HG03565 (cell line): Measurements from ENCODE around the gene UBXN1.

ENCODE experiments used
- ATAC-seq: cut with Tn5 transposase; IDR thresholded peaks from one replicate; pipeline ENCODE4 v1.9.1; 2021; ENCODE audit warnings: mild to moderate bottlenecking, moderate library complexity; ENCODE audit not compliant: unreplicated experiment

Gene UBXN1

DNA sequence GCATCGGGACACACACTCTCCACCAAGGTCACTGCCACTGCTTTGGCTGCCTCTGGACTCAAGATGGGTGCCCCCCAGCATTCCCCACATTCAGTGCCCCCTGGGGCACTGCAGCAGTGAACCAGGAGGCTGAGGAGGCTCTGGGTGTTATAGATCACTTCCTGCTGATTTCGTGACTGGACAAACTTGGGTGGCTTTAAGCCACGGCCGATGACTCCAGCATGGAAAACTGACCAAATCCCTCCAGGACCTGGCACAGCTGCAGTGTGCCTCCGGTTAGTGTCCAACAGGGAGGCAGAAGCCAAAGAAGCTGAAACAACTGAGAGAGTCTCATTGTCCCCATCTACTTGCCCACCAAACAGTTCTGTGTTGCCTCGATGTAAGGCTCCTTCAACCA, 31.3 kb downstream of the UBXN1 start:
- no peak for ATAC-seq

- ATAC-seq, result no peak
Observed at GRCh38 chr11:62646825-62647608, 31.9 kb downstream of the UBXN1 start.

- ATAC-seq, result peak; percentile 91
Observed at GRCh38 chr11:62645946-62646824, 32.7 kb downstream of the UBXN1 start, which contains the start of gene GANAB. TSS of gene GANAB (minus strand) at chr11:62646613. CDS start at chr11:62646599, 14 bp downstream.

- no peak for ATAC-seq
Observed at GRCh38 chr11:62645671-62645945, 33.3 kb downstream of the UBXN1 start.

- ATAC-seq, result no peak
Observed at GRCh38 chr11:62644220-62644619, 34.7 kb downstream of the UBXN1 start.

DNA sequence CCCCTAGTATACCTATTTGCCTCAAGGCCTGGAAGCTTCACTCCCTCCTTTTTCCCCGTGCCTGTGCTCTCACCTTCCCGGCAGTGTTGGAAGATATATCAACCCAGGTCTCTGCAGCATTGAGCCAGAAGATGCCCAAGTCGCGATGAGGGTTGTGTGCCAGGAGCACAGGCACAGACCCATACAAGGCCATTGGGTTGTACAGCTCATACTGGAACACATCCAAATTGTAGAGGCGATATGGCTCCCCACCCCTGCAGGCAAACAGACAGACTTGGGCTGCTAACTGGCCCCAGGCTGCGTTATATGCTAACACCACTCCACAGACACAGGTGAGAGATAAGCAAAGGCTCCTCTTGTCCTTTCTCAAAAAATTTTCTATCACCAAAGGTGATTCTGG, 46.4 kb downstream of the UBXN1 start:
- no peak for ATAC-seq

- ATAC-seq, result no peak
Observed at GRCh38 chr11:62627713-62628112, 51.2 kb downstream of the UBXN1 start.
